Neural progenitor cell (in vitro differentiated cells): ENCODE results near the gene IL11RA. TPM values are rescaled to one million over a fixed set of nuclear protein-coding genes. Genes with fewer than 3 reads are reported as not detected.
A peak's percentile ranks its signal among the peaks of the same experiment; 100 is the strongest.

Experiments used
- DNase-seq: peaks from one replicate; pipeline ENCODE4 v3.0.0-alpha.2; 2016; ENCODE audit warnings: low spot score
- H2AFZ ChIP-seq: fragments of 200-600 bp; sonication (generic); replicated peaks from 2 replicates; pipeline ENCODE4 v1.6.1; 2016; ENCODE audit warnings: antibody characterized with exemption
- H3F3A ChIP-seq: fragments of 200-600 bp; sonication (generic); 2 replicates; pipeline ENCODE4 v1.6.1; 2016; ENCODE audit warnings: antibody characterized with exemption, low read depth
- H3K27ac ChIP-seq: fragments of 200-600 bp; sonication (generic); 2 replicates; pipeline ENCODE4 v1.5.1; 2016; ENCODE audit warnings: mild to moderate bottlenecking
- H3K27me3 ChIP-seq: fragments of 200-600 bp; sonication (generic); 2 replicates; pipeline ENCODE4 v1.6.1; 2016; ENCODE audit warnings: mild to moderate bottlenecking, moderate library complexity
- H3K36me3 ChIP-seq: fragments of 200-600 bp; sonication (generic); 2 replicates; pipeline ENCODE4 v1.5.1; 2016
- H3K4me1 ChIP-seq: fragments of 200-600 bp; sonication (generic); 2 replicates; pipeline ENCODE4 v1.6.1; 2016; ENCODE audit warnings: mixed run types
- H3K4me2 ChIP-seq: fragments of 200-600 bp; sonication (generic); 2 replicates; pipeline ENCODE4 v1.6.1; 2016
- H3K4me3 ChIP-seq: fragments of 200-600 bp; sonication (generic); 2 replicates; pipeline ENCODE4 v1.5.1; 2016
- H3K79me2 ChIP-seq: fragments of 200-600 bp; sonication (generic); 2 replicates; pipeline ENCODE4 v1.6.1; 2016; ENCODE audit warnings: low read depth
- H3K9ac ChIP-seq: fragments of 200-600 bp; sonication (generic); 2 replicates; pipeline ENCODE4 v1.6.1; 2016
- H3K9me3 ChIP-seq: fragments of 200-600 bp; sonication (generic); 2 replicates; pipeline ENCODE4 v1.5.1; 2016; ENCODE audit warnings: low read depth
- H4K20me1 ChIP-seq: fragments of 200-600 bp; sonication (generic); 2 replicates; pipeline ENCODE4 v1.6.1; 2016; ENCODE audit warnings: low read depth
- H3K27ac Mint-ChIP-seq: 3 replicates; pipeline ENCODE4 v1.8.0; 2021; ENCODE audit warnings: mixed read lengths
- H3K27me3 Mint-ChIP-seq: 2 replicates; pipeline ENCODE4 v1.8.0; 2022; ENCODE audit warnings: low read depth, mild to moderate bottlenecking, inconsistent platforms, moderate library complexity, mixed read lengths; ENCODE audit not compliant: insufficient read depth
- H3K36me3 Mint-ChIP-seq: 3 replicates; pipeline ENCODE4 v1.8.0; 2021; ENCODE audit warnings: mixed read lengths
- H3K4me1 Mint-ChIP-seq: 3 replicates; pipeline ENCODE4 v1.8.0; 2021; ENCODE audit warnings: mixed read lengths
- H3K4me3 Mint-ChIP-seq: 3 replicates; pipeline ENCODE4 v1.8.0; 2021; ENCODE audit warnings: mild to moderate bottlenecking, moderate library complexity, mixed read lengths
- H3K9me3 Mint-ChIP-seq: 3 replicates; pipeline ENCODE4 v1.8.0; 2020; ENCODE audit warnings: mixed read lengths
- CTCF ChIP-seq: fragments of 200-600 bp; sonication (generic); IDR thresholded peaks from 2 replicates; pipeline ENCODE4 v1.5.1; 2017; ENCODE audit warnings: antibody characterized with exemption, mild to moderate bottlenecking
- EZH2 ChIP-seq: fragments of 200-600 bp; sonication (generic); IDR thresholded peaks from 2 replicates; pipeline ENCODE4 v1.6.1; 2017; ENCODE audit warnings: antibody characterized with exemption, mild to moderate bottlenecking, moderate library complexity
- EZH2phosphoT487 ChIP-seq: fragments of 200-600 bp; sonication (generic); IDR thresholded peaks from 2 replicates; pipeline ENCODE4 v1.6.1; 2017; ENCODE audit warnings: antibody characterized with exemption
- total RNA-seq: library from RNA; depleted of rRNA; stranded (reverse); fragments of >200 nt; gene quantifications from 2 replicates; pipeline ENCODE4 v1.2.3, GENCODE V29; 2015; ENCODE audit warnings: low replicate concordance

The IL11RA gene
- total RNA-seq, 1 donor from 2014 or later, result 12.7 TPM

- Histone ChIP-seq H3K36me3 (no peaks in the 10 kb centered on the region), H3K4me1 (peaks cover 40% of the 10 kb centered on the region), H2AFZ (no peak overlapping the region), H3F3A (peaks cover 35% of the 10 kb centered on the region), H3K27me3 (peaks cover 48% of the 10 kb centered on the region), H3K27ac (no peak overlapping the region), H3K9me3 (no peaks in the 10 kb centered on the region), H3K4me3 (no peak overlapping the region), H3K79me2 (peaks cover 15% of the 10 kb centered on the region), H3K9ac (no peak overlapping the region), H4K20me1 (peaks cover 17% of the 10 kb centered on the region), H3K4me2 (peak overlapping the region; percentile 61)
- Mint-ChIP-seq H3K36me3 (peaks cover 2% of the 10 kb centered on the region), H3K27me3 (peaks cover 30% of the 10 kb centered on the region), H3K27ac (no peak overlapping the region), H3K9me3 (peaks cover 2% of the 10 kb centered on the region), H3K4me1 (peaks cover 32% of the 10 kb centered on the region), H3K4me3 (peak overlapping the region; percentile 59)
- no peak for TF ChIP-seq EZH2phosphoT487
- TF ChIP-seq EZH2, result no peak
- no peak for TF ChIP-seq CTCF
- DNase-seq, result peak; percentile 68
Measured at GRCh38 chr9:34633166-34633565, 18.8 kb upstream of the IL11RA start.

- peaks cover 17% of the 10 kb centered on the region for H4K20me1 ChIP-seq
- no peak overlapping the region for H3K9ac ChIP-seq
- H3K27me3 ChIP-seq, result peaks cover 40% of the 10 kb centered on the region
- H3K4me2 ChIP-seq, result peak overlapping the region; percentile 61
- H3K27me3 Mint-ChIP-seq, result peaks cover 25% of the 10 kb centered on the region
- H3K4me1 ChIP-seq, result peaks cover 35% of the 10 kb centered on the region
- no peak overlapping the region for H3K27ac ChIP-seq
- DNase-seq, result peak; percentile 84
- H3F3A ChIP-seq, result peaks cover 43% of the 10 kb centered on the region
- H3K9me3 ChIP-seq, result no peaks in the 10 kb centered on the region
- H3K27ac Mint-ChIP-seq, result no peak overlapping the region
- no peaks in the 10 kb centered on the region for H3K36me3 ChIP-seq
- peaks cover 15% of the 10 kb centered on the region for H3K79me2 ChIP-seq
- no peak for TF ChIP-seq EZH2phosphoT487
- TF ChIP-seq CTCF, result peak; percentile 92
- peak overlapping the region; percentile 41 for H3K4me3 Mint-ChIP-seq
- peaks cover 32% of the 10 kb centered on the region for H3K4me1 Mint-ChIP-seq
- H3K36me3 Mint-ChIP-seq, result peaks cover 2% of the 10 kb centered on the region
- no peak overlapping the region for H3K4me3 ChIP-seq
- peaks cover 2% of the 10 kb centered on the region for H3K9me3 Mint-ChIP-seq
- H2AFZ ChIP-seq, result no peak overlapping the region
Measured at GRCh38 chr9:34633851-34634550, 18.0 kb upstream of the IL11RA start.

- Histone ChIP-seq H3K27ac (no peak overlapping the region), H3K4me3 (no peak overlapping the region), H3K9ac (no peak overlapping the region), H3K9me3 (no peaks in the 10 kb centered on the region), H4K20me1 (peaks cover 17% of the 10 kb centered on the region), H3K27me3 (peaks cover 33% of the 10 kb centered on the region), H3K4me1 (peaks cover 29% of the 10 kb centered on the region), H2AFZ (no peak overlapping the region), H3K36me3 (no peaks in the 10 kb centered on the region), H3K79me2 (peaks cover 15% of the 10 kb centered on the region), H3F3A (peaks cover 39% of the 10 kb centered on the region), H3K4me2 (no peak overlapping the region)
- Mint-ChIP-seq H3K9me3 (peaks cover 2% of the 10 kb centered on the region), H3K27ac (no peak overlapping the region), H3K36me3 (peaks cover 2% of the 10 kb centered on the region), H3K4me1 (peaks cover 26% of the 10 kb centered on the region), H3K27me3 (peaks cover 18% of the 10 kb centered on the region), H3K4me3 (peak overlapping the region; percentile 48)
- no peak for TF ChIP-seq EZH2
- TF ChIP-seq EZH2phosphoT487, result no peak
- no peak for TF ChIP-seq CTCF
- DNase-seq, result no peak
Measured at GRCh38 chr9:34634551-34635248, 17.3 kb upstream of the IL11RA start.
